AG04450 (cell line): ENCODE measurements around the gene POC1A. TPM values are rescaled to one million over a fixed set of nuclear protein-coding genes. Genes with fewer than 3 reads are reported as not detected.
"Not testable (repeated sequence)": the region's sequence is repeated elsewhere in the genome, so short reads cannot be mapped to it uniquely, and the experiment has no call there.

Source experiments
- CTCF ChIA-PET: fragments of 300-600, 350-600 bp; formaldehyde crosslinking; extraction: SDS; loops from one replicate; lab custom pipeline; 2022; ENCODE audit warnings: antibody characterized with exemption, inconsistent platforms; lab: Charles Lee
- POLR2A ChIA-PET: fragments of 350-600 bp; formaldehyde crosslinking; extraction: SDS; loops from one replicate; lab custom pipeline; 2021; ENCODE audit warnings: antibody characterized with exemption, inconsistent platforms; lab: Yijun Ruan, JAX
- DNase-seq: peaks from one replicate; pipeline ENCODE4 v3.0.0-alpha.2; 2011; ENCODE audit warnings: low read depth, low spot score
- H3K27ac ChIP-seq: one replicate; pipeline ENCODE4 v1.5.1; 2012; ENCODE audit warnings: low read depth, low read length, control low read depth
- H3K27me3 ChIP-seq: one replicate; pipeline ENCODE4 v1.6.0; 2012; ENCODE audit warnings: low read length; ENCODE audit not compliant: control insufficient read depth, insufficient read depth
- H3K4me3 ChIP-seq: 2 replicates; pipeline ENCODE4 v1.5.1; 2011; ENCODE audit warnings: mild to moderate bottlenecking, low read depth, low read length, control low read depth
- H3K9me3 ChIP-seq: 2 replicates; pipeline ENCODE4 v1.5.1; 2012; ENCODE audit warnings: low read length; ENCODE audit not compliant: control insufficient read depth, insufficient read depth
- polyA plus RNA-seq: library from polyadenylated mRNA; depleted of rRNA; stranded (reverse); fragments of >200 nt; gene quantifications from 2 replicates; pipeline ENCODE4 v1.2.3, GENCODE V29; 2011
- TF ChIP-seq, protein P1 (sequence below): IDR thresholded peaks from 2 replicates; pipeline ENCODE4 v1.5.1; 2011; ENCODE audit warnings: low read depth, low read length, control low read depth, inconsistent platforms

POC1A gene
- polyA plus RNA-seq, 1 experiment: 4.1 TPM

DNA sequence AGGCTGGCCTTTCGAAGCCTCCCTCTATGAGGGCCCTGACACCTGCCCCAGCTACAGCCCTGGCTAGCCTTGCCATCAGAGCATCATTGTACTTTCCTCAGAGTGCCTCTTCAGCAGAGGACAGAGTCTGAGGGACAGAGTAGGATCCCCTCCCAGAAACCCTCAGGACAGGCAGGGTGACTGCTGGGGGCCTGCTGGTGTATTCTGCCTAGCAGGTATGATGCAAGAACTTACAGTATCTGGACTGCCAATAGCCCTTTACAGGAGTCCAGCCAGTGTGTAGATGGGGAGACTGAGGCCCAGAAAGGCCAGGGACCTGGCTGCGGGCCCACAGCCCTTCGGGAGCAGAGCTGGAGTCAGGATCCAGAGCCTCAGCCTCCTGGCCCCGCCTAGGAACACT lies 116.9 kb downstream of the POC1A start:
- no peak for DNase-seq
- CTCF ChIA-PET: interaction anchor here (0.9 kb wide), 1 partner anchor 16 kb away, joined by 3 read pairs; no protein-coding TSS in a partner anchor
- no peak overlapping the region for H3K4me3 ChIP-seq
- TF ChIP-seq, protein P1, sequence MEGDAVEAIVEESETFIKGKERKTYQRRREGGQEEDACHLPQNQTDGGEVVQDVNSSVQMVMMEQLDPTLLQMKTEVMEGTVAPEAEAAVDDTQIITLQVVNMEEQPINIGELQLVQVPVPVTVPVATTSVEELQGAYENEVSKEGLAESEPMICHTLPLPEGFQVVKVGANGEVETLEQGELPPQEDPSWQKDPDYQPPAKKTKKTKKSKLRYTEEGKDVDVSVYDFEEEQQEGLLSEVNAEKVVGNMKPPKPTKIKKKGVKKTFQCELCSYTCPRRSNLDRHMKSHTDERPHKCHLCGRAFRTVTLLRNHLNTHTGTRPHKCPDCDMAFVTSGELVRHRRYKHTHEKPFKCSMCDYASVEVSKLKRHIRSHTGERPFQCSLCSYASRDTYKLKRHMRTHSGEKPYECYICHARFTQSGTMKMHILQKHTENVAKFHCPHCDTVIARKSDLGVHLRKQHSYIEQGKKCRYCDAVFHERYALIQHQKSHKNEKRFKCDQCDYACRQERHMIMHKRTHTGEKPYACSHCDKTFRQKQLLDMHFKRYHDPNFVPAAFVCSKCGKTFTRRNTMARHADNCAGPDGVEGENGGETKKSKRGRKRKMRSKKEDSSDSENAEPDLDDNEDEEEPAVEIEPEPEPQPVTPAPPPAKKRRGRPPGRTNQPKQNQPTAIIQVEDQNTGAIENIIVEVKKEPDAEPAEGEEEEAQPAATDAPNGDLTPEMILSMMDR: no peak
- POLR2A ChIA-PET: no interaction called here
- H3K27ac ChIP-seq: no peak overlapping the region
- no peaks in the 10 kb centered on the region for H3K9me3 ChIP-seq
- H3K27me3 ChIP-seq: no peaks in the 10 kb centered on the region

DNA sequence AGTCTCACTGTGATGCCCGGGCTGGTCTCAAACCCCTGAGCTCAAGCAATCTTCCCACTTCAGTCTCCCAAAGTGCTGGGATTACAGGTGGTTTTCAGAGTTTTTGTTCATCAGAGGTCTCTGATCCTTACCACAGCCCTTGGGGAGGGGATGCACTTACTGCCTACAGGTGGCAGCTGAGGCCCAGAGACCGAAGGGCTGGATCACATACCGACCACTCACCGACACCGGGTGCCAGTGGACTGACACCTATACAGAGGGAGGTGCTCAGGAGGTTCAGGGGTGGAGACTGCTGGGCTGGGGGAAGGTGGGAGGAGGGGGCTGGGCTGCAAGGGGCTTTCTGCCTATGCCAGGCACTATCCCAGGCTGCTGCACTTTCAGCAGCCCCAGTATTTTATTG lies 117.4 kb downstream of the POC1A start:
- TF ChIP-seq, protein P1: no peak
- H3K4me3 ChIP-seq: no peak overlapping the region
- peaks cover 3% of the 10 kb centered on the region; the same call in 1 of the 2 replicates for H3K9me3 ChIP-seq
- DNase-seq: no peak
- CTCF ChIA-PET: interaction anchor here (0.8 to 0.9 kb wide), 2 partner anchors 16 to 88 kb away, joined by 3 to 6 read pairs; no protein-coding TSS in a partner anchor
- POLR2A ChIA-PET: no interaction called here
- no peaks in the 10 kb centered on the region for H3K27me3 ChIP-seq
- H3K27ac ChIP-seq: no peak overlapping the region

DNA sequence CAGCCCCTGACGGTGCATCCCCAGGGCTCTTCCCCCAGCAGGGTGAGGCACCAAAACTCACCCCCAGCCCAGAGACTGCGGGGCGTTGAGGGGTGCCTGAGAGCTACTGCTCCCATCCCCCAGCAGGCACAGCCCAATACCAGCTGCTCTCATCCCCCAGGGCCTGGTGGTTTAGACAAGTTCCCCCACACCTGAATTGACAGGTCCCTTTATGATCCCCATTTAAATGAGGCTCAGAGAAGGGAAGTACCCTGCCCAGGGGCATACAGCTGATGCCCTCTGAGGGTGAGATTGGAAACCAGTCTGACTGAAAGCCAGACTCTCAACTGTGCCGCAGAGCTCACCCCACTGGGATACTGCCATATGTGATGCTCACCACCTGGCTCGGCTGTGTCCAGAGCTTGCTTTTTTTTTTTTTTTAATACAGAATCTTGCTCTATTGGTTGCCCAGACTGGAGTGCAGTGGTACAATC lies 118.0 kb downstream of the POC1A start:
- H3K4me3 ChIP-seq: no peak overlapping the region
- H3K9me3 ChIP-seq: peaks cover 8% of the 10 kb centered on the region; the same call in 1 of the 2 replicates
- CTCF ChIA-PET: interaction anchor here (0.6 to 0.8 kb wide), 2 partner anchors 40 to 88 kb away, joined by 3 to 6 read pairs; no protein-coding TSS in a partner anchor
- H3K27ac ChIP-seq: no peak overlapping the region
- DNase-seq: no peak
- POLR2A ChIA-PET: no interaction called here
- no peaks in the 10 kb centered on the region for H3K27me3 ChIP-seq
- TF ChIP-seq, protein P1: no peak

DNA sequence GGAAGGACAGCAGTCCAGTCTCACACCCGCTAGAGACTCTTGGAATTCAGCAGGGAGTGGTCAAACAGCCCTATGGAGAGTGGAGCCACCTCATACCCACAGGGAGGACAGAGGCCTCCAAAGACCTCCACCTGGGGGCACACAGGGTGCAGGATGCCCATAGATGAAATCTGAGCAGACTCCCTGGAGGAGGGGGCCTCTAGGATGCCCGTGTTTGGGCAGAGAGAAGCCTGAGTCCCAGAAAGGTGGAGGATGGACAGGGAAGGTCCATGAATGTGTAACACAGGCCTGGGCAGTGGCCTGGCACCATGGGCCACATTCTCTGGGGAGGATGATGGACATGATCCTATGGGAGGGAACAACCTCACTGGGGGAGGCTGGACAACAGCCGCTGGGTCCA lies 119.6 kb downstream of the POC1A start:
- ChIA-PET POLR2A (no interaction called here), CTCF (no interaction called here)
- H3K27me3 ChIP-seq: no peaks in the 10 kb centered on the region
- peaks cover 8% of the 10 kb centered on the region; the same call in 1 of the 2 replicates for H3K9me3 ChIP-seq
- H3K4me3 ChIP-seq: no peak overlapping the region
- DNase-seq: no peak
- TF ChIP-seq, protein P1: no peak
- H3K27ac ChIP-seq: no peak overlapping the region

DNA sequence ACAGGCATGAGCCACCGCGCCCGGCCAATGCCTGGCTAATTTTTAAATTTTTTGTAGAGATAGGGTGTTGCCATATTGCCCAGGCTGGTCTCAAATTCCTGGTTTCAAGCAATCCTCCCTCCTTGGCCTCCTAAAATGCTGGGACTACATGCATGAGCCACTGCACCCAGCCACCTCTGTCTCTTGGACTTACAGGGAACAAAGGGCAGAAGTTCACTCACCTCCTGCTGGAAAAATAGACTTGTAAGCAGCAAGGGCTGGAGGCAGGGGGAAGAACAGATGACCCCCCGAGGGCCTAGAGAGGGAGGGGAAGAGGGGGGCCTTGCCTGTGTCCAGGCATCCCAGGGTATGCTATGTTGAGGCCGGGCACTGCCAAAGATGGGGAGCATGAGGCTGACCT lies 120.0 kb downstream of the POC1A start:
- ChIA-PET POLR2A (no interaction called here), CTCF (interaction anchor here (1.0 kb wide), 1 partner anchor 20 kb away, joined by 3 read pairs; no protein-coding TSS in a partner anchor)
- Histone ChIP-seq H3K27me3 (no peaks in the 10 kb centered on the region), H3K27ac (no peak overlapping the region), H3K4me3 (no peak overlapping the region), H3K9me3 (peaks cover 8% of the 10 kb centered on the region; the same call in 1 of the 2 replicates)
- TF ChIP-seq, protein P1: no peak
- DNase-seq: no peak

DNA sequence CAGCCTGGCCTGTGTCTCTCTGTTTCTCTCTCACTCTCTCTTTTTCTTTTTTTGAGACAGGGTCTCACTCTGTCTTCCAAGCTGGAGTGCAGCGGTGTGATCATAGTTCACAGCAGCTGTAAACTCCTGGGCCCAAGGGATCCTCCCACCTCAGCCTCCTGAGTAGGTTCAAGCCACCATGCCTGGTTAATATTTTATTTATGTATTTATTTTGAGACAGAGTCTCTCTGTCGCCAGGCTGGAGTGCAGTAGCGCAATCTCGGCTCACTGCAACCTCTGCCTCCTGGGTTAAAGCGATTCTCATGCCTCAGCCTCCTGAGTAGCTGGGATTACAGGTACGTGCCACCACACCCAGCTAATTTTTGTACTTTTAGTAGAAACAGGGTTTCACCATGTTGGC lies 120.5 kb downstream of the POC1A start:
- H3K27me3 ChIP-seq, DNase-seq, H3K27ac ChIP-seq, POLR2A ChIA-PET, H3K9me3 ChIP-seq, H3K4me3 ChIP-seq: not testable (repeated sequence)
- CTCF ChIA-PET: interaction anchor here (1.0 kb wide), 1 partner anchor 20 kb away, joined by 3 read pairs; no protein-coding TSS in a partner anchor
